K562 (cell line): ENCODE results near the gene MYL12A. TPM values are rescaled to one million over a fixed set of nuclear protein-coding genes. Genes with fewer than 3 reads are reported as not detected.

ENCODE experiments used
- ATF6 ChIP-seq: sonication (generic); formaldehyde crosslinking; IDR thresholded peaks from 2 replicates; pipeline ENCODE4 v1.4.0; 2020; ENCODE audit warnings: mild to moderate bottlenecking, missing genetic modification reagents
- CLOCK ChIP-seq: fragments of 250-450 bp; sonication (Bioruptor Pico); IDR thresholded peaks from 2 replicates; pipeline ENCODE4 v1.4.0; 2020; ENCODE audit warnings: mild to moderate bottlenecking, moderate library complexity, borderline replicate concordance
- ILF3 ChIP-seq: fragments of 450-650 bp; IDR thresholded peaks from 2 replicates; pipeline ENCODE4 v1.6.1; 2018; ENCODE audit warnings: antibody characterized with exemption, mild to moderate bottlenecking, moderate library complexity, borderline replicate concordance
- LEF1 ChIP-seq: fragments of 450-650 bp; IDR thresholded peaks from 2 replicates; pipeline ENCODE4 v1.6.1; 2016; ENCODE audit warnings: mild to moderate bottlenecking
- NBN ChIP-seq: fragments of 450-650 bp; IDR thresholded peaks from 2 replicates; pipeline ENCODE4 v1.6.1; 2016; ENCODE audit warnings: low read depth, mild to moderate bottlenecking
- SMAD2 ChIP-seq: fragments of 150-350 bp; IDR thresholded peaks from 2 replicates; pipeline ENCODE4 v1.6.1; 2014; ENCODE audit warnings: low read depth, mild to moderate bottlenecking, low read length
- ZNF184 ChIP-seq: sonication (generic); formaldehyde crosslinking; IDR thresholded peaks from 2 replicates; pipeline ENCODE4 v1.5.0; 2020; ENCODE audit warnings: missing genetic modification reagents
- polyA plus RNA-seq, 8 experiments: library from polyadenylated mRNA; depleted of rRNA in 4 of 8; stranded (reverse) in 5 of 8; unstranded in 3 of 8; fragments of >200 nt; fragmentation: Nextera tagmentation in 2 of 8; fragmentation: Illumina TruSeq in 1 of 8; extraction: Ambion mirVana in 2 of 8; extraction: Trizol in 1 of 8; gene quantifications; 2 replicates each; pipeline versions ENCODE4 v1.2.1 to v1.2.3, GENCODE V29; 2011 to 2014; ENCODE audit warnings: inconsistent platforms in 1 of 8, missing spikeins in 1 of 8
- total RNA-seq, 7 experiments: library from RNA; depleted of rRNA in 6 of 7; stranded (reverse); fragments of >200 nt in 6 of 7; fragmentation: Illumina TruSeq in 2 of 7; extraction: Trizol in 2 of 7; gene quantifications; 2 replicates each; pipeline versions ENCODE4 v1.2.1 to v1.2.3, GENCODE V29; 2011 to 2021; ENCODE audit warnings: low replicate concordance in 1 of 7
- TF ChIP-seq, protein P1 (sequence below), 2 experiments: fragments of 450-650 bp in 1 of 2; sonication (generic) in 1 of 2; formaldehyde crosslinking in 1 of 2; IDR thresholded peaks; 2 replicates each; pipeline versions ENCODE4 v1.7.1 to v1.9.0; 2016 to 2022; ENCODE audit warnings: inconsistent platforms in 1 of 2, mild to moderate bottlenecking in 1 of 2, missing genetic modification reagents in 1 of 2
- TF ChIP-seq, protein P2 (sequence below): sonication (generic); formaldehyde crosslinking; IDR thresholded peaks from 2 replicates; pipeline ENCODE4 v1.8.1; 2023; ENCODE audit warnings: mild to moderate bottlenecking, missing genetic modification reagents
- TF ChIP-seq, protein P3 (sequence below): fragments of 250-450 bp; sonication (Bioruptor Pico); IDR thresholded peaks from 2 replicates; pipeline ENCODE4 v1.5.0; 2021

The MYL12A gene
- total and polyA plus RNA-seq, 9 of the 15 experiments (the other 6 are each of a cell fraction or from before 2014, with no cell fraction given) = 308 to 1,031 (median 559) TPM

GRCh38 chr18:3213300-3214059, 34.1 kb upstream of the MYL12A start (continued):
- TF ChIP-seq ATF6 (CRISPR knock-in tag) = no peak
- no peak for TF ChIP-seq ILF3
- TF ChIP-seq NBN = no peak
- no peak for TF ChIP-seq CLOCK (CRISPR knock-in tag)
- TF ChIP-seq, protein P1, sequence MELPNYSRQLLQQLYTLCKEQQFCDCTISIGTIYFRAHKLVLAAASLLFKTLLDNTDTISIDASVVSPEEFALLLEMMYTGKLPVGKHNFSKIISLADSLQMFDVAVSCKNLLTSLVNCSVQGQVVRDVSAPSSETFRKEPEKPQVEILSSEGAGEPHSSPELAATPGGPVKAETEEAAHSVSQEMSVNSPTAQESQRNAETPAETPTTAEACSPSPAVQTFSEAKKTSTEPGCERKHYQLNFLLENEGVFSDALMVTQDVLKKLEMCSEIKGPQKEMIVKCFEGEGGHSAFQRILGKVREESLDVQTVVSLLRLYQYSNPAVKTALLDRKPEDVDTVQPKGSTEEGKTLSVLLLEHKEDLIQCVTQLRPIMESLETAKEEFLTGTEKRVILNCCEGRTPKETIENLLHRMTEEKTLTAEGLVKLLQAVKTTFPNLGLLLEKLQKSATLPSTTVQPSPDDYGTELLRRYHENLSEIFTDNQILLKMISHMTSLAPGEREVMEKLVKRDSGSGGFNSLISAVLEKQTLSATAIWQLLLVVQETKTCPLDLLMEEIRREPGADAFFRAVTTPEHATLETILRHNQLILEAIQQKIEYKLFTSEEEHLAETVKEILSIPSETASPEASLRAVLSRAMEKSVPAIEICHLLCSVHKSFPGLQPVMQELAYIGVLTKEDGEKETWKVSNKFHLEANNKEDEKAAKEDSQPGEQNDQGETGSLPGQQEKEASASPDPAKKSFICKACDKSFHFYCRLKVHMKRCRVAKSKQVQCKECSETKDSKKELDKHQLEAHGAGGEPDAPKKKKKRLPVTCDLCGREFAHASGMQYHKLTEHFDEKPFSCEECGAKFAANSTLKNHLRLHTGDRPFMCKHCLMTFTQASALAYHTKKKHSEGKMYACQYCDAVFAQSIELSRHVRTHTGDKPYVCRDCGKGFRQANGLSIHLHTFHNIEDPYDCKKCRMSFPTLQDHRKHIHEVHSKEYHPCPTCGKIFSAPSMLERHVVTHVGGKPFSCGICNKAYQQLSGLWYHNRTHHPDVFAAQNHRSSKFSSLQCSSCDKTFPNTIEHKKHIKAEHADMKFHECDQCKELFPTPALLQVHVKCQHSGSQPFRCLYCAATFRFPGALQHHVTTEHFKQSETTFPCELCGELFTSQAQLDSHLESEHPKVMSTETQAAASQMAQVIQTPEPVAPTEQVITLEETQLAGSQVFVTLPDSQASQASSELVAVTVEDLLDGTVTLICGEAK (IDR thresholded peaks at IDR 0.05) = peak; percentile 81
- TF ChIP-seq, protein P1 (CRISPR knock-in tag; IDR thresholded peaks at IDR 0.05) = peak; percentile 65
- peak; percentile 50; the same call in 1 of the 2 replicates for TF ChIP-seq LEF1
- TF ChIP-seq, protein P2, sequence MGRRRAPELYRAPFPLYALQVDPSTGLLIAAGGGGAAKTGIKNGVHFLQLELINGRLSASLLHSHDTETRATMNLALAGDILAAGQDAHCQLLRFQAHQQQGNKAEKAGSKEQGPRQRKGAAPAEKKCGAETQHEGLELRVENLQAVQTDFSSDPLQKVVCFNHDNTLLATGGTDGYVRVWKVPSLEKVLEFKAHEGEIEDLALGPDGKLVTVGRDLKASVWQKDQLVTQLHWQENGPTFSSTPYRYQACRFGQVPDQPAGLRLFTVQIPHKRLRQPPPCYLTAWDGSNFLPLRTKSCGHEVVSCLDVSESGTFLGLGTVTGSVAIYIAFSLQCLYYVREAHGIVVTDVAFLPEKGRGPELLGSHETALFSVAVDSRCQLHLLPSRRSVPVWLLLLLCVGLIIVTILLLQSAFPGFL = no peak
- no peak for TF ChIP-seq SMAD2
- TF ChIP-seq ZNF184 (CRISPR knock-in tag) = no peak
- TF ChIP-seq, protein P3, sequence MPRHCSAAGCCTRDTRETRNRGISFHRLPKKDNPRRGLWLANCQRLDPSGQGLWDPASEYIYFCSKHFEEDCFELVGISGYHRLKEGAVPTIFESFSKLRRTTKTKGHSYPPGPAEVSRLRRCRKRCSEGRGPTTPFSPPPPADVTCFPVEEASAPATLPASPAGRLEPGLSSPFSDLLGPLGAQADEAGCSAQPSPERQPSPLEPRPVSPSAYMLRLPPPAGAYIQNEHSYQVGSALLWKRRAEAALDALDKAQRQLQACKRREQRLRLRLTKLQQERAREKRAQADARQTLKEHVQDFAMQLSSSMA (CRISPR knock-in tag) = no peak
